HepG2 (cell line): ENCODE measurements around the gene DGKG. TPM values are rescaled to one million over a fixed set of nuclear protein-coding genes. Genes with fewer than 3 reads are reported as not detected.

Source experiments
- ATAC-seq: fragments of 200-7000 bp; cut with Tn5 transposase; 3 replicates; pipeline ENCODE4 v1.9.1; 2020; ENCODE audit warnings: mild to moderate bottlenecking, moderate library complexity
- BruUV-seq: library from RNA; stranded (reverse); fragments of 400-500 nt; replicated peaks from 2 replicates; lab custom pipeline; 2021; lab: Mats Ljungman, UMichigan
- CTCF ChIA-PET: fragments of 300-600 bp; formaldehyde crosslinking; extraction: SDS; loops from one replicate; lab custom pipeline; 2021; ENCODE audit warnings: low total read pairs, inconsistent platforms, low intra/inter-chr PET ratio; lab: Yijun Ruan, JAX
- POLR2A ChIA-PET: fragments of 350-600 bp; sonication (Branson Sonifier 250); formaldehyde crosslinking; loops from one replicate; lab custom pipeline; 2020; ENCODE audit warnings: antibody characterized with exemption, inconsistent platforms; lab: Yijun Ruan, JAX
- DNase-seq: peaks from one replicate; pipeline ENCODE4 v3.0.0-alpha.2; 2015; ENCODE audit warnings: low spot score
- FAIRE-seq: peaks from 3 replicates; lab custom pipeline; 2011; peaks lifted over from hg19 to GRCh38; lab: Jason Lieb, UNC
- H2AFZ ChIP-seq: one replicate; pipeline ENCODE4 v1.6.1; 2011; ENCODE audit warnings: low read length, inconsistent platforms
- H3K27ac ChIP-seq: fragments of 300-600 bp; 3 replicates; pipeline ENCODE4 v1.8.0; 2011; ENCODE audit warnings: mixed run types, mild to moderate bottlenecking, mixed read lengths, low read length, inconsistent platforms; ENCODE audit not compliant: insufficient read depth; ENCODE audit errors: extremely low read length
- H3K27me3 ChIP-seq, 2 experiments: fragments of 200-600 bp in 1 of 2; 2 replicates in 1 of 2; 3 replicates in 1 of 2; pipeline versions ENCODE4 v1.6.0 to v1.8.0; 2011; ENCODE audit warnings: low read length in 2 of 2, mild to moderate bottlenecking in 2 of 2, moderate library complexity in 2 of 2, inconsistent platforms in 1 of 2; ENCODE audit not compliant: insufficient read depth in 2 of 2, control insufficient read depth in 1 of 2
- H3K36me3 ChIP-seq, 2 experiments: fragments of 200-600 bp in 1 of 2; replicated peaks in 1 of 2; 2 replicates in 1 of 2; 3 replicates in 1 of 2; pipeline versions ENCODE4 v1.5.1 to v1.8.0; 2011; ENCODE audit warnings: low read length in 2 of 2, inconsistent platforms in 1 of 2; ENCODE audit not compliant: insufficient read depth in 2 of 2, control insufficient read depth in 1 of 2
- H3K4me1 ChIP-seq: 2 replicates; pipeline ENCODE4 v1.5.1; 2012; ENCODE audit warnings: low read length, inconsistent platforms; ENCODE audit not compliant: insufficient read depth
- H3K4me2 ChIP-seq: 2 replicates; pipeline ENCODE4 v1.6.0; 2011; ENCODE audit warnings: low read depth, low read length, inconsistent platforms
- H3K4me3 ChIP-seq, 3 experiments: fragments of 200-600 bp in 1 of 3; sonication (generic), shearing (Covaris generic) in 1 of 3; replicated peaks in 1 of 3; 2 replicates each; pipeline ENCODE4 v1.5.1; 2011 to 2016; ENCODE audit warnings: low read length in 3 of 3, inconsistent platforms in 2 of 3, low read depth in 2 of 3, mild to moderate bottlenecking in 2 of 3, control low read depth in 1 of 3, mixed read lengths in 1 of 3; ENCODE audit not compliant: insufficient read depth in 1 of 3
- H3K79me2 ChIP-seq: one replicate; pipeline ENCODE4 v1.6.1; 2011; ENCODE audit warnings: low read length, inconsistent platforms; ENCODE audit not compliant: insufficient read depth
- H3K9ac ChIP-seq: 2 replicates; pipeline ENCODE4 v1.6.0; 2011; ENCODE audit warnings: mild to moderate bottlenecking, low read depth, low read length, inconsistent platforms; ENCODE audit not compliant: insufficient read depth
- H3K9me3 ChIP-seq: 2 replicates; pipeline ENCODE4 v1.5.1; 2012; ENCODE audit warnings: mild to moderate bottlenecking, low read length
- H4K20me1 ChIP-seq: 2 replicates; pipeline ENCODE4 v1.6.0; 2011; ENCODE audit warnings: inconsistent platforms, mild to moderate bottlenecking, low read length, moderate library complexity; ENCODE audit not compliant: insufficient read depth
- AGO1 ChIP-seq: fragments of 200-400 bp; formaldehyde crosslinking; IDR thresholded peaks from 2 replicates; pipeline ENCODE4 v1.6.1; 2017; ENCODE audit warnings: mild to moderate bottlenecking, low read depth, low read length, moderate library complexity; ENCODE audit not compliant: poor library complexity, severe bottlenecking
- BRD4 ChIP-seq: sonication (generic); formaldehyde crosslinking; IDR thresholded peaks from 2 replicates; pipeline ENCODE4 v1.4.0; 2020; ENCODE audit warnings: missing genetic modification reagents
- CAMTA2 ChIP-seq: sonication (generic); formaldehyde crosslinking; IDR thresholded peaks from 2 replicates; pipeline ENCODE4 v1.4.0; 2020; ENCODE audit warnings: mild to moderate bottlenecking, missing genetic modification reagents, borderline replicate concordance
- KDM6A ChIP-seq: IDR thresholded peaks from 2 replicates; pipeline ENCODE4 v1.6.1; 2016; ENCODE audit warnings: low read depth
- MEIS2 ChIP-seq: sonication (generic); formaldehyde crosslinking; IDR thresholded peaks from 2 replicates; pipeline ENCODE4 v1.9.0; 2021; ENCODE audit warnings: mild to moderate bottlenecking, missing genetic modification reagents
- MTA3 ChIP-seq: sonication (generic); formaldehyde crosslinking; IDR thresholded peaks from 2 replicates; pipeline ENCODE4 v1.4.0; 2020; ENCODE audit warnings: missing genetic modification reagents
- MXI1 ChIP-seq: IDR thresholded peaks from 3 replicates; pipeline ENCODE4 v1.6.1; 2012; ENCODE audit warnings: low read depth, low read length, inconsistent platforms, borderline replicate concordance
- POLR2A ChIP-seq, 2 experiments: IDR thresholded peaks; 2 replicates each; pipeline ENCODE4 v1.6.1; 2011; ENCODE audit warnings: low read depth in 2 of 2, low read length in 2 of 2, mild to moderate bottlenecking in 1 of 2, moderate library complexity in 1 of 2; ENCODE audit not compliant: insufficient read depth in 1 of 2
- SIX4 ChIP-seq: sonication (generic); formaldehyde crosslinking; IDR thresholded peaks from 2 replicates; pipeline ENCODE4 v1.4.0; 2020; ENCODE audit warnings: missing genetic modification reagents
- ZNF333 ChIP-seq: sonication (generic); formaldehyde crosslinking; IDR thresholded peaks from 2 replicates; pipeline ENCODE4 v1.4.0; 2020; ENCODE audit warnings: mild to moderate bottlenecking, missing genetic modification reagents, borderline replicate concordance
- ZNF460 ChIP-seq: sonication (generic); formaldehyde crosslinking; IDR thresholded peaks from 2 replicates; pipeline ENCODE4 v1.5.1; 2020; ENCODE audit warnings: missing genetic modification reagents, mild to moderate bottlenecking, borderline replicate concordance
- ZNF468 ChIP-seq: sonication (generic); formaldehyde crosslinking; IDR thresholded peaks from 2 replicates; pipeline ENCODE4 v1.8.0; 2022; ENCODE audit warnings: mild to moderate bottlenecking, moderate library complexity, missing genetic modification reagents
- ZNF615 ChIP-seq: sonication (generic); formaldehyde crosslinking; IDR thresholded peaks from 2 replicates; pipeline ENCODE4 v1.5.0; 2020; ENCODE audit warnings: mild to moderate bottlenecking, missing genetic modification reagents, borderline replicate concordance
- WGBS: methylation state at CpG from one replicate; pipeline ENCODE4 v1.1.6; 2017; ENCODE audit warnings: low lambda C conversion rate; 5-methylcytosine and 5-hydroxymethylcytosine counted together
- in situ Hi-C: cut with HindIII; loops from 2 replicates; pipeline ENCODE4 v1.10.0; 2017; ENCODE audit warnings: low pct_unique_long_range_greater_than_20kb; ENCODE audit not compliant: extremely low pct_ligation_motif_present
- intact Hi-C: fragments of 100-400 bp; cut with micrococcal nuclease; formaldehyde crosslinking; loops from one replicate; pipeline ENCODE4 v1.10.0; 2022; ENCODE audit not compliant: unreplicated experiment
- polyA plus RNA-seq, 8 experiments: library from polyadenylated mRNA; depleted of rRNA in 3 of 8; stranded (reverse) in 7 of 8; unstranded in 1 of 8; fragments of >200 nt; fragmentation: Illumina TruSeq in 4 of 8; extraction: Trizol in 4 of 8; gene quantifications; 2 replicates each; pipeline versions ENCODE4 v1.2.1 to v1.2.3, GENCODE V29; 2011 to 2016; ENCODE audit warnings: low read depth in 4 of 8, missing spikeins in 1 of 8, mixed read lengths in 1 of 8; ENCODE audit not compliant: insufficient read depth in 1 of 8
- total RNA-seq, 5 experiments: library from RNA; depleted of rRNA; stranded (reverse); fragments of >200 nt; fragmentation: Illumina TruSeq; extraction: Trizol; gene quantifications; 2 replicates each; pipeline ENCODE4 v1.2.3, GENCODE V29; 2016; ENCODE audit warnings: low read depth in 1 of 5
- TF ChIP-seq, protein P1 (sequence below): IDR thresholded peaks from 2 replicates; pipeline ENCODE4 v1.6.1; 2016; ENCODE audit warnings: low read depth, borderline replicate concordance
- TF ChIP-seq, protein P2 (sequence below): sonication (generic); formaldehyde crosslinking; IDR thresholded peaks from 2 replicates; pipeline ENCODE4 v1.4.0; 2020; ENCODE audit warnings: missing genetic modification reagents

The DGKG gene
- total and polyA plus RNA-seq, 2 of the 13 experiments (the other 11 are each of a cell fraction or from before 2014, with no cell fraction given), result 3.8 to 6.2 TPM

DNA sequence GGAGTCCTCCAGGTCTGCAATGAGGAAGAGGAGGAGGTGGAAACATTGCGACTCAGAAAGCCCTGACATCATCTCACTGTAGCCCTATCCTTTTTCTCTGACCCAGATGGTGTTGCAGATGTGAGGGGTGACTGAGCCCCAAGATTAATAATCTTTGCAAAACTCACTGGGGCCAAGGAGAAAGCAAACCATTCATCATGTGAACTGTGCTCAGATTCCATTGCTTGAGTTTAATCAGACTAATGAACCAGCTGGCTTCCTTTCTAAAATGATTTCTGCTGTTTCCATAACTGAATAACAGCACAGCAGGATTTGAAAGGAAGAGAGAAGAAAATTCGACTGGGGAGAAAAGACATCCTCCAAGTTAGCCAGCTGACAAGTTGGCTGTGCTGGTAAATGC is 13.4 kb upstream of the DGKG start (continued):
- no peak for TF ChIP-seq ZNF333 (CRISPR knock-in tag)
- TF ChIP-seq ZNF615 (CRISPR knock-in tag), result no peak
- no peak for TF ChIP-seq SIX4 (CRISPR knock-in tag)
- no peak for TF ChIP-seq MXI1
- TF ChIP-seq, protein P1, sequence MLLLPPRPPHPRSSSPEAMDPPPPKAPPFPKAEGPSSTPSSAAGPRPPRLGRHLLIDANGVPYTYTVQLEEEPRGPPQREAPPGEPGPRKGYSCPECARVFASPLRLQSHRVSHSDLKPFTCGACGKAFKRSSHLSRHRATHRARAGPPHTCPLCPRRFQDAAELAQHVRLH, result no peak

DNA sequence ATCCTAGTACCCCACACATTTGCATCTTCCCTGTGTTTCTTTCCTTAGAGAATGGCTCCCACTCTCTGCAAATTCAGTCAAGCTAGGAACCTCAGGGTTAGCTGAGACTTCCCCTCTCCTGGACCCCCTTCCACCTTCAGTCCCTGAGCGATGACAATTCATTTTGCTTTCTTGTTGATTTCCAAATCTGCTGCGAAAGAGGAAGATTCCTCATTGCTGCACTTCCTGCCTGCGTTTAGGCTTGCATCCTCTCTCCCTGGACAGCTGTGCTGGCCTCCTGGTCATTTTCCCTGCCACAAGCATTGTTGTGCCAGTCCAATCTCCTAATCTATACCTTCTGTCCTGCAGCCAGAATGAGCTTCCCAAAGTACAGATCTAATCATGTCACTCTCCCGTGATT is 12.3 kb upstream of the DGKG start:
- H3K4me1 ChIP-seq, result peaks cover 17% of the 10 kb centered on the region
- H3K36me3 ChIP-seq, result no peaks in the 10 kb centered on the region
- ChIA-PET CTCF (no interaction called here), POLR2A (no interaction called here)
- intact Hi-C loops, result no loop called here
- in situ Hi-C loops, result no loop called here
- no peak overlapping the region for H3K4me2 ChIP-seq
- DNase-seq (no peak), ATAC-seq (no peak), FAIRE-seq (no peak)
- 54% methylated on average over 4 of the region's 4 CpGs for WGBS
- no peak overlapping the region for H3K27ac ChIP-seq
- H3K9me3 ChIP-seq, result no peaks in the 10 kb centered on the region
- H4K20me1 ChIP-seq, result no peaks in the 10 kb centered on the region
- H3K4me3 ChIP-seq, result no peak overlapping the region
- no TSS peak for BruUV-seq
- peaks cover 4 to 18% of the 10 kb centered on the region in 2 experiments; a peak in 3 of 5 replicates for H3K27me3 ChIP-seq
- H3K79me2 ChIP-seq, result no peaks in the 10 kb centered on the region
- no peak overlapping the region for H2AFZ ChIP-seq
- H3K9ac ChIP-seq, result no peak overlapping the region
- no peak for TF ChIP-seq MEIS2
- TF ChIP-seq, all 625 proteins: peak for 0

DNA sequence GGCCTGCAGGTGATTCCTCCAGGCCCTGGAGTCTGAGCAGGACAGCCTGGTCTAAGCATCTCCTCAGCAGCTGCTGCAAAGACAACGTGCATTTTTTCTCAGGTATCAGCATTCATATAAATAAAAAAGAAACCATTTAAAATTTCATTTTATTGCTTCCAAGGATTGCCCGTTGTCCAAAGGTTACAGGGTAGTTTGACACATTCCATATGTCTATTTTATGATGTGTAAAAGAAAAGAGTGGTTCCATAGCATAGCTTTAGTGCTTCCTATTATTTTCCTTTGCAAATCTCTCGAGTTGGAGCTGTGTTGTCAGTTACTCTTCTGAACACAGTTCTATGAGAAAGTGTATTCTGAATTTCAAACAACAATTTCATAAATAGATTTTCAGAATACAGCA is 7.2 kb upstream of the DGKG start:
- DNase-seq, result no peak
- no peak for FAIRE-seq
- H3K9me3 ChIP-seq, result no peaks in the 10 kb centered on the region
- no peak overlapping the region for H3K27ac ChIP-seq
- ChIA-PET POLR2A (no interaction called here), CTCF (no interaction called here)
- H3K79me2 ChIP-seq, result no peaks in the 10 kb centered on the region
- intact Hi-C loops (no loop called here), in situ Hi-C loops (no loop called here)
- no peaks in the 10 kb centered on the region for H4K20me1 ChIP-seq
- H3K4me1 ChIP-seq, result peaks cover 33% of the 10 kb centered on the region
- WGBS, result 6% methylated on average over 3 of the region's 3 CpGs
- H3K9ac ChIP-seq, result no peak overlapping the region
- H3K36me3 ChIP-seq, result no peaks in the 10 kb centered on the region
- no TSS peak for BruUV-seq
- no peak overlapping the region for H2AFZ ChIP-seq
- H3K4me2 ChIP-seq, result no peak overlapping the region
- peaks cover 5 to 27% of the 10 kb centered on the region in 2 experiments; a peak in 3 of 5 replicates for H3K27me3 ChIP-seq
- no peak overlapping the region for H3K4me3 ChIP-seq
- no peak for ATAC-seq
- TF ChIP-seq KDM6A (CRISPR knock-in tag) (no peak), ZNF468 (no peak), CAMTA2 (no peak), MTA3 (CRISPR knock-in tag) (no peak), AGO1 (no peak), BRD4 (no peak), ZNF460 (CRISPR knock-in tag) (no peak), POLR2A (IDR thresholded peaks at IDR 0.05; ENCODE audit: insufficient read depth in 1 of 2, low read depth in 2 of 2, low read length in 2 of 2) (no peak)
- TF ChIP-seq, protein P2, sequence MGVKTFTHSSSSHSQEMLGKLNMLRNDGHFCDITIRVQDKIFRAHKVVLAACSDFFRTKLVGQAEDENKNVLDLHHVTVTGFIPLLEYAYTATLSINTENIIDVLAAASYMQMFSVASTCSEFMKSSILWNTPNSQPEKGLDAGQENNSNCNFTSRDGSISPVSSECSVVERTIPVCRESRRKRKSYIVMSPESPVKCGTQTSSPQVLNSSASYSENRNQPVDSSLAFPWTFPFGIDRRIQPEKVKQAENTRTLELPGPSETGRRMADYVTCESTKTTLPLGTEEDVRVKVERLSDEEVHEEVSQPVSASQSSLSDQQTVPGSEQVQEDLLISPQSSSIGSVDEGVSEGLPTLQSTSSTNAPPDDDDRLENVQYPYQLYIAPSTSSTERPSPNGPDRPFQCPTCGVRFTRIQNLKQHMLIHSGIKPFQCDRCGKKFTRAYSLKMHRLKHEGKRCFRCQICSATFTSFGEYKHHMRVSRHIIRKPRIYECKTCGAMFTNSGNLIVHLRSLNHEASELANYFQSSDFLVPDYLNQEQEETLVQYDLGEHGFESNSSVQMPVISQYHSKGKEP (CRISPR knock-in tag), result no peak
